Measurements from ENCODE around the gene SSC5D.

Gene SSC5D

GRCh38 chr19:55504252-55504603 is 16.0 kb downstream of the SSC5D start:
- Histone ChIP-seq H3K4me1 (ENCODE audit: control insufficient read depth, insufficient read depth, low read length) (no peaks in the 10 kb centered on the region), H3K36me3 (ENCODE audit: control insufficient read depth in 2 of 2, insufficient read depth in 1 of 2, low read length in 2 of 2) (no peaks in the 10 kb centered on the region), H3K27ac (ENCODE audit: extremely low read depth, low read depth, low read length) (no peak overlapping the region), H3K9me3 (ENCODE audit: control insufficient read depth, insufficient read depth, low read depth, low read length) (no peaks in the 10 kb centered on the region), H3K4me3 (ENCODE audit: low read depth, low read length) (no peak overlapping the region)
- TF ChIP-seq SP7 (tag by site-specific recombination; IDR thresholded peaks at IDR 0.05) = 0 out of 2 replicates have a peak, but pooled peaks have one; percentile 4
- TF ChIP-seq ZNF561 (tag by site-specific recombination; IDR thresholded peaks at IDR 0.05; ENCODE audit: borderline replicate concordance) = 0 out of 2 replicates have a peak, but pooled peaks have one; percentile 12
- TF ChIP-seq, protein P1, sequence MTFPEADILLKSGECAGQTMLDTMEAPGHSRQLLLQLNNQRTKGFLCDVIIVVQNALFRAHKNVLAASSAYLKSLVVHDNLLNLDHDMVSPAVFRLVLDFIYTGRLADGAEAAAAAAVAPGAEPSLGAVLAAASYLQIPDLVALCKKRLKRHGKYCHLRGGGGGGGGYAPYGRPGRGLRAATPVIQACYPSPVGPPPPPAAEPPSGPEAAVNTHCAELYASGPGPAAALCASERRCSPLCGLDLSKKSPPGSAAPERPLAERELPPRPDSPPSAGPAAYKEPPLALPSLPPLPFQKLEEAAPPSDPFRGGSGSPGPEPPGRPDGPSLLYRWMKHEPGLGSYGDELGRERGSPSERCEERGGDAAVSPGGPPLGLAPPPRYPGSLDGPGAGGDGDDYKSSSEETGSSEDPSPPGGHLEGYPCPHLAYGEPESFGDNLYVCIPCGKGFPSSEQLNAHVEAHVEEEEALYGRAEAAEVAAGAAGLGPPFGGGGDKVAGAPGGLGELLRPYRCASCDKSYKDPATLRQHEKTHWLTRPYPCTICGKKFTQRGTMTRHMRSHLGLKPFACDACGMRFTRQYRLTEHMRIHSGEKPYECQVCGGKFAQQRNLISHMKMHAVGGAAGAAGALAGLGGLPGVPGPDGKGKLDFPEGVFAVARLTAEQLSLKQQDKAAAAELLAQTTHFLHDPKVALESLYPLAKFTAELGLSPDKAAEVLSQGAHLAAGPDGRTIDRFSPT (tag by site-specific recombination; IDR thresholded peaks at IDR 0.05) = no peak
- POLR2A ChIA-PET = interaction anchor here (0.6 to 1.9 kb wide), 17 partner anchors 17 to 387 kb away, joined by 3 to 16 read pairs (median 5); partner anchors contain the start of genes FIZ1, ISOC2, NAT14 and PPP1R12C
- CTCF ChIA-PET = interaction anchor here (0.5 to 12.1 kb wide), 75 partner anchors 9 to 1070 kb away, joined by 3 to 152 read pairs (median 5); partner anchors contain the start of genes CCDC106, ISOC2, NAT14 and U2AF2

- no peaks in the 10 kb centered on the region; a peak in 1 of 3 replicates for H3K36me3 ChIP-seq (ENCODE audit: control insufficient read depth in 2 of 2, insufficient read depth in 1 of 2, low read length in 2 of 2)
- H3K9me3 ChIP-seq (ENCODE audit: control insufficient read depth, insufficient read depth, low read depth, low read length) = no peaks in the 10 kb centered on the region
- no peak overlapping the region for H3K27ac ChIP-seq (ENCODE audit: extremely low read depth, low read depth, low read length)
- no peak overlapping the region for H3K4me3 ChIP-seq (ENCODE audit: low read depth, low read length)
- CTCF ChIA-PET = interaction anchor here (0.7 to 12.1 kb wide), 38 partner anchors 9 to 1025 kb away, joined by 3 to 152 read pairs (median 5); partner anchors contain the start of genes ISOC2, NAT14, ZNF579 and ZNF628
- no peaks in the 10 kb centered on the region for H3K4me1 ChIP-seq (ENCODE audit: control insufficient read depth, insufficient read depth, low read length)
- TF ChIP-seq, protein P2, sequence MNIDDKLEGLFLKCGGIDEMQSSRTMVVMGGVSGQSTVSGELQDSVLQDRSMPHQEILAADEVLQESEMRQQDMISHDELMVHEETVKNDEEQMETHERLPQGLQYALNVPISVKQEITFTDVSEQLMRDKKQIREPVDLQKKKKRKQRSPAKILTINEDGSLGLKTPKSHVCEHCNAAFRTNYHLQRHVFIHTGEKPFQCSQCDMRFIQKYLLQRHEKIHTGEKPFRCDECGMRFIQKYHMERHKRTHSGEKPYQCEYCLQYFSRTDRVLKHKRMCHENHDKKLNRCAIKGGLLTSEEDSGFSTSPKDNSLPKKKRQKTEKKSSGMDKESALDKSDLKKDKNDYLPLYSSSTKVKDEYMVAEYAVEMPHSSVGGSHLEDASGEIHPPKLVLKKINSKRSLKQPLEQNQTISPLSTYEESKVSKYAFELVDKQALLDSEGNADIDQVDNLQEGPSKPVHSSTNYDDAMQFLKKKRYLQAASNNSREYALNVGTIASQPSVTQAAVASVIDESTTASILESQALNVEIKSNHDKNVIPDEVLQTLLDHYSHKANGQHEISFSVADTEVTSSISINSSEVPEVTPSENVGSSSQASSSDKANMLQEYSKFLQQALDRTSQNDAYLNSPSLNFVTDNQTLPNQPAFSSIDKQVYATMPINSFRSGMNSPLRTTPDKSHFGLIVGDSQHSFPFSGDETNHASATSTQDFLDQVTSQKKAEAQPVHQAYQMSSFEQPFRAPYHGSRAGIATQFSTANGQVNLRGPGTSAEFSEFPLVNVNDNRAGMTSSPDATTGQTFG (tag by site-specific recombination; IDR thresholded peaks at IDR 0.05; ENCODE audit: borderline replicate concordance) = no peak
- TF ChIP-seq YY1 (tag by site-specific recombination; IDR thresholded peaks at IDR 0.05) = no peak
- TF ChIP-seq EGR2 (tag by site-specific recombination; IDR thresholded peaks at IDR 0.05; ENCODE audit: low read depth) = no peak
- TF ChIP-seq ZNF138 (tag by site-specific recombination; IDR thresholded peaks at IDR 0.05; ENCODE audit: borderline replicate concordance) = no peak
- TF ChIP-seq ZNF621 (tag by site-specific recombination; IDR thresholded peaks at IDR 0.05) = no peak
- TF ChIP-seq ZNF530 (tag by site-specific recombination; IDR thresholded peaks at IDR 0.05; ENCODE audit: low read depth) = no peak
- no peak for TF ChIP-seq ZNF274 (IDR thresholded peaks at IDR 0.05; ENCODE audit: low read length)
- no peak for TF ChIP-seq ZNF274 (tag by site-specific recombination; IDR thresholded peaks at IDR 0.05; ENCODE audit: borderline replicate concordance)
- TF ChIP-seq ZNF623 (tag by site-specific recombination; IDR thresholded peaks at IDR 0.05) = no peak
- TF ChIP-seq ZNF48 (tag by site-specific recombination; IDR thresholded peaks at IDR 0.05) = no peak
- TF ChIP-seq ZNF654 (tag by site-specific recombination; IDR thresholded peaks at IDR 0.05; ENCODE audit: low read depth) = no peak
- TF ChIP-seq ZNF692 (tag by site-specific recombination; IDR thresholded peaks at IDR 0.05) = no peak
- TF ChIP-seq ZNF571 (tag by site-specific recombination; IDR thresholded peaks at IDR 0.05) = no peak
- POLR2A ChIA-PET = interaction anchor here (1.5 to 1.9 kb wide), 3 partner anchors 43 to 98 kb away, joined by 5 to 16 read pairs (median 8); partner anchors contain the start of genes FIZ1, ISOC2, UBE2S and ZNF524
These were observed 16.7 kb downstream of the SSC5D start for GRCh38 chr19:55504981-55505380.
